Left lobe of liver (tissue), 2 donors: ENCODE measurements around the gene MSI1. TPM values are rescaled to one million over a fixed set of nuclear protein-coding genes. Genes with fewer than 3 reads are reported as not detected.
A peak's percentile ranks its signal among the peaks of the same experiment; 100 is the strongest.

Experiments used
- ATAC-seq: fragments of 200-7000 bp; cut with Tn5 transposase; one replicate; pipeline ENCODE4 v1.9.1; 2020; ENCODE audit warnings: mild to moderate bottlenecking, moderate library complexity
- DNase-seq: peaks from one replicate; pipeline ENCODE4 v3.0.0-alpha.2; 2020; ENCODE audit warnings: low spot score
- total RNA-seq: library from RNA; stranded (reverse); gene quantifications from one replicate; pipeline ENCODE4 v1.2.1, GENCODE V29; 2021
- donor health status: DM: no; HTN: no; CAD: no; lungs with moderate emphysema.
- donor health status: DM: no; HTN: yes; CAD: no.

MSI1 gene
- total RNA-seq, result not detected

GRCh38 chr12:120368789-120369602, at the start of gene MSI1:
Gene MSI1, minus strand, starts transcription at chr12:120369164. Its CDS starts 73 bp downstream, at chr12:120369091.
- ATAC-seq (no peak), DNase-seq (no peak)

DNA sequence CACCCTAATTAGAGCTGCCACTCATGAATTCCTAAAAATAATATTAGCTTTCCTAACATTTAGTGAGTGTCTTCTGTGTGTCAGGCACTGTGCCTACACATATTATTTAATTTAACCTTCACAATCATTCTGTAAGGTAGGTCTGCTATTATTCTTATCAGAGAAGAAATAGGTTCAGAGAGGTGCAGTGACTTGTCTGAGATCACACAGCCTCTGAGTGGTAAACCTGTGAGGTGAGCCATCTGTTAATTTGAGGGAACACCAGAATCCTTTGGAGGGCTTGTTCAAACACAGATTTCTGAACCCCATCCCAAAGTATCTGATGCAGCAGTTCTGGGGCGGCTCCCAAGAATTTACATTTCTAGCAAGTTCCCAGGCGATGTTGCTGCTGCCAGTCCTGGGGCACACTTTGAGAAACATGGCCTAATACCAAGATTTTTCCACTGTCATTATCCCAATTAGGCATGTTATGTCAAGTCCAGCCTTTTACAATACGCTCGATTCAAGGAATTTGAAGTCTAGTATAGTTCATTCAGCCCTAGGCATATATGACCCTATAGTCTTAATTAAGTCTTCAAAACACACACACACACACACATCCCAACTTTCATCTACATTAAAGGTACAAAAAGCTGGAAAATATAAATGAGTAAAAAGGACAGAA, 49.1 kb upstream of the MSI1 start:
- ATAC-seq (no peak), DNase-seq (no peak)

- DNase-seq (no peak), ATAC-seq (no peak)
Measured at GRCh38 chr12:120416490-120417216, 47.7 kb upstream of the MSI1 start.

- DNase-seq (no peak), ATAC-seq (no peak)
Measured at GRCh38 chr12:120413901-120414695, 45.1 kb upstream of the MSI1 start.

GRCh38 chr12:120412421-120412820, 43.5 kb upstream of the MSI1 start:
- ATAC-seq, result no peak
- no peak for DNase-seq

- ATAC-seq (no peak), DNase-seq (no peak)
Measured at GRCh38 chr12:120408771-120409170, 39.8 kb upstream of the MSI1 start.

- DNase-seq (no peak), ATAC-seq (no peak)
Measured at GRCh38 chr12:120406553-120406952, 37.6 kb upstream of the MSI1 start.

DNA sequence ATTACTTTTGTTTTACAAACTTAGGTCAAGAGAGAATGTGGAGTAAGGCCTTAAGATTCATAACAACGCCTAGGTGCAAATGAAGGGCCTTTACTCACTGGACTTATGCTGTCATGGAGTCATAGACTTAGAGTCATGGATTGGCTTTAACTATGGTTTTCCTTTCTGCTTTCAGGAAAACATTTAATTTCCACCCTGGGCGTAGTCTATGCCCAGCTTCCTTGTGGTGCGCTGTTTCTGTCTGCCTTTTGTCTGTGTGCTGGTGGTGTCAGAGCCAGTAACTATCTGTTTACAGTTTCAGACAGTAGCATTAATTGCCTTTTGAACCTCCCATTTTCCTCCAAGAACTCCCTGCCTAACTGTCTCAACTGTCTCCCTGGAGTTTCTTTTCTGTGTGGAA, 37.1 kb upstream of the MSI1 start:
- no peak for DNase-seq
- no peak for ATAC-seq

DNA sequence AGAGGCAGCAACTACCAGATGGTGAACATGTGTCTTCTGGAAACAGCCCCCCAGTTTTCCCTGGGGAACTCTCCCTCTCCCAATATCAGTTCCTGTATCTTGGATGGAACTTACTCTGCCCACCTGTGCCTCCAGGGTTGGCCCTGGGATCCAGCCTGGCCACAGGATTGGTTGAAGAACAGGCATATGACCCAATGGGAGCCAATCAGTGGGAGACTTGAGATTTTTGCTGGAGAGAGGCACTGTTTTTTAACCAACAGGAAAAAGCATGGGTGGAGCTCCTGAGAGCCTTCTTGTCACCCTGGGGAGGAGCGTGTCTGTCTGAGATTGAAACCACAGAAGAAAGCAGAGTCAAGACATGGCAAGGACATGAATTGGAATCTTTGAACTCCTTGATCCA, 35.3 kb upstream of the MSI1 start:
- ATAC-seq, result no peak
- DNase-seq, result no peak

DNA sequence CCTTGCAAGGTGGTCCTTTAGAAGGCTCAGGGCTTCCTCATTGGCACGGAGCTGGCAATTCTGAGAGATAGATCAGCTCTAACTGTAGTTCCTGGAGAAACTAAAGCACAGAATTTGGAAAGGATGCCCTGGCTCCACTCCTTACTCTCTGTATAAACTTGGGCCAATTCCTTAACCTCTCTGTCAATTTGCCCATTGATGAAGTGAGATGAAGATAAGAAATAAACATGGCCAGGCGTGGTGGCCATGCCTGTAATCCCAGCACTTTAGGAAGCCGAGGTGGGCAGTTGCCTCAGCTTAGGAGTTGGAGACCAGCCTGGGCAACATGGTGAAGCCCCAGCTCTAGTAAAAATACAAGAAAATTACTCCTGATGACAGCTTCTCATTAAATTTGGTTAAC, 34.9 kb upstream of the MSI1 start:
- ATAC-seq (no peak), DNase-seq (no peak)

DNA sequence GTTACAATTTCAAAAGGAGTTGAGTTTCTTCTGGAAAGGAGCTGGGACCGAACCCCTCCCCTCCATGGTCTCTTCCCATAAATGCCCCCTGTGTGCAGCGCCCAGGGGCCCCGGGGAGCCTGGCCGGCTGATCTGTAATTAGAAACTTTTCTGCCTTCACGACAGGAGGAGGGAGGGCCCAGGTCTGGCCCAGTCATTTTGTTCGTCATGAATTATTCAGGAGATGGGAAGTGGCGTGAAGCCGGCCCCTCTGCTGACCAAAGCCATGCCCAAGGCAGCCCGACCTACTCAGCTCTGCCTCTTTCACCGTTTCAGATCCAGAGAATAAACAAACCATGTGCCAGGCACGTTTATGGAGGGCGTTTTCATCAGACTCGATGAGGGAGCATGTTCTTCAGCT, 33.3 kb upstream of the MSI1 start:
- DNase-seq, result no peak
- no peak for ATAC-seq

DNA sequence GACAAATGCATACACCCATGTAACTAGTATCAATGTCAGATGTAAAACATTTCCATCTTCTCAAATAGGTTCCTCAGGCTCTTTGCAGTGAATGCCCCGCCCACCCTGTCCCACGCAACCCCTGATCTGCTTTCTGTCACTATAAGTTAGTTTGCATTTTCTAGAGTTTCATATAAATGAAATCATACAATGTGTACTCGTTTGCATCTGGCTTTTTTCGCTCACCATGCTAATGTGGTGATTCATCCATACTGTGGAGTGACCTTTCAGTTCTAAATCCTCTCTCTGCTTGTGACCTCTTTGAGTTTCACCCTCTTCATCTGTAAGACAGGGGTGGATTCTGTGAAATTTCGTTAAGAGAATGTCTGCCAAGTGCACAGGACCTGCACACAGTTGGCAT, 30.6 kb upstream of the MSI1 start:
- DNase-seq, result no peak
- no peak for ATAC-seq

DNA sequence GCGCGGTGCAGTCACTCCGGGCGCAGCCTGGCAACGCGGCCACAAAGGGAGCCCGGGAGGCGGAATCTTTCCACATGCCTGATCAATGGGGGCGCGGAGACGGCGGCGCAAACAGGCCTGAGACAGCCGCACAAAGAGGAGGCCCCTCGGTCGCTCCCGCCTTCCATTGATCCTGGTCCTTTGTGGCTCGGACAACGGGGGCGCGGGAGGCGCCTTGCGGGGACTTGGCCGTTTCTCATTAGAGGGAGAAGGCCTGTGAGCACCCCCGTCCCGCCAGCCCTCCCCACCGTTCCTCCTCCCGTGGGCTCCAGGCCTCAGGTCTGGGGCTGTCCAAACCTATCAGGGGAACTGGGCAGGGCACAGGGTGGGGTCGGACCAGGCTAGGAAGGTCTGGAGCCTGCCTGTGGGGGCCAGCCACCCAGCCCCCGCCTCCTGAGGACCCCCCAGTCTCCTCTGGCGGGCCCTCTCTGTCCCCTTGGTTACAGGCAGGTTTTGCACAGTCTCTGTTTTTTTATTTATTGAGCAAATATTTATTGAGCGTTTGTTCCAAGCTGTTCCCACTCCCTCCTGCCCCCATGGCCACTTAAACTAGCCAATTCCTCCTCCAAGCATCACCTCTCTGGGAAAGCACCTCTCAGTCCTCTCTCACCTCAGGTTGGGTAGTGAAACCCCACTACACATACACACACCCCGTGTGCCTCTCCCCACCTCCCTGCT, 29.0 kb upstream of the MSI1 start:
- ATAC-seq (peak; percentile 63), DNase-seq (no peak)

- DNase-seq (no peak), ATAC-seq (no peak)
Measured at GRCh38 chr12:120394483-120395367, 25.8 kb upstream of the MSI1 start.

- ATAC-seq (no peak), DNase-seq (no peak)
Measured at GRCh38 chr12:120390540-120391120, 21.7 kb upstream of the MSI1 start.

DNA sequence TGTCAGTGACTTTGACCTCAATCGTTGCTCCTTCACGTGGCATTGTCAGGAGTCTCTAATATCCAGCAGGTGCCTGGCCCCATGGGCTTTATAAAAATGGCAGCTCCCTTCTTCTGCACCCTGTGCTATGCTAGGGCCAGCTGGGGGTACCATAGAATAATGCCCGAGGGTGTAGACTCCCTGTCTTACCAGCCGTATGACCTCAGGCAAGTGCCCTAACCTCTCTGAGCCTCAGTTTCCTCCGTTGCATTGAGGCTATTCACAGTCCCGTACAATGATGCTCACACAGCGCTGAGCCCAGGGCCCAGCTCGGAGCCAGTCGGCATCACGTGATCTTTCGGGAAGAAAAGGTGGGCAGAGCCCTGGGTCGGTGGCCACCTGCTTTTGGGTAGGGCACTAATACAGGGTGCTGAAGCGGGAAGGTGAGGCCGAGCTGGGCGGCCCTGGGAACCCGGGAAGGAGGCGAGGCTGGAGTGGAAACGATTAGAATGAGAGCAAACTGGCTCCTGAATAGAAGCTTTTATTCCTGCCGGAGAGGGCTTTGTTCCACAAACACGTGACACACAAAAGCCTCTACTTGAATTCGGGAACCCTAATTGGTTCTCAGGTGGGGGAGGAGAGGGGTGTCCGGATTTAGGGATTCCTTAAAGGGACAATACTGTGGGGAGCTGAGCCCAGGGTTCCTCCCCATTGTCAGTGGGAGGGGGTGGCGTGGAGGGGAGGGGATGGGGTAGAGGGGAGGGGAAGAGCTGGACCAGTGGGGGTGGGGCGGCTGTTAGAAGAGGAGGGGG, 19.9 kb upstream of the MSI1 start:
- ATAC-seq, result no peak
- no peak for DNase-seq

DNA sequence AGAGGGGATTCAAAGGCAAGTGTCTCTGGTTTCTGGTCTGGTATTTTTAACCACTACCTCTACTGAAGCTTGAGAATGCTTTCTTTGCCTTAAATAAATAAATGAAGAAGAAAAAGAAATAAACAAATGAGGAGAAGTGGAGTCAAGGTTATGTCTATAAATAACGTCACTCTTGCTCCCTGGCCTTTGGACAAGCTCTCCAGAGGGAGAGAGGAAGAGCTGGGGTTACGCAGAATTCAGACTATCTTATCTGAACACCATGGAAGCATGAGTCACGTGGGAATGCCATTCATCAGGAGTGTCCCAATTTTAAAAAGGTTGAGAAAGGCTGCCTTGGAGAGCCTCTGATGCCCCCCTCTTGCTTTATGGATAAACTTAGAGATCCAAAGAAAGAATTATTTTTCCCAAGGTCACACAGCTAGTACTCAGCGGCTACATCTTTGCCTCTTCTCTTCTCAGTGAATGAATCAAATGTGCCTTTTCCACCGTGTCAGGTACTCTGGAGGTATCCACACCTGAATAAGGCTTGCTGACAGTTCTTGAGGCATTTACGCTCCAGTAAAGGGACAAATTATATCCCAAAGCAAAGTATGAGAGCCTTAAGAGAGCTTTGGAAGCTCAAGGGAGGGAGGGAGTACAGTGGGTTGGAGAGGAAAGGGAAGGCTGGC, 12.9 kb upstream of the MSI1 start:
- ATAC-seq (peak; percentile 30), DNase-seq (no peak)

DNA sequence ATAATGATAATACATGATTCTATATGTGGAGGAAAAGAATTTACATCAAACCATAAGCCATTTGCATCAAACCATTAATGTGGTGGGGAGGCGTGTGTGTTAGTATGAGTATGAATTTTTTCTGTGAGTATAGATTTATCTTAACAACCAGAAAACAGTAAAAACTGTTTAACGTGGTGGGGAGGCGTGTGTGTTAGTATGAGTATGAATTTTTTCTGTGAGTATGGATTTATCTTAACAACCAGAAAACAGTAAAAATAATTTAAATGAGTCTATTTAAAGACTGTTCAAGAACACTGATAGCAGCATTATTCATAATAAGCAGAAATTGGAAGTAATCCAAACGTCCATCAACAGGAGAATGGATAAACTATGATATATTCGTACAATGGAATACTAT, 9.1 kb upstream of the MSI1 start:
- ATAC-seq (no peak), DNase-seq (no peak)
